Measurements from ENCODE around the gene ZNF83. TPM values are rescaled to one million over a fixed set of nuclear protein-coding genes. Genes with fewer than 3 reads are reported as not detected.
A peak's percentile ranks its signal among the peaks of the same experiment; 100 is the strongest.
"Not testable (repeated sequence)": the region's sequence is repeated elsewhere in the genome, so short reads cannot be mapped to it uniquely, and the experiment has no call there.

The ZNF83 gene
- 23.5 and 25.8 TPM in 2 replicates for total RNA-seq

- Mint-ChIP-seq H3K4me3 (peak within 1 kb of the TSS; percentile 93), H3K4me1 (ENCODE audit: low read depth) (peaks cover 26% of the 10 kb centered on the region), H3K27me3 (ENCODE audit: insufficient read depth) (no peaks in the 10 kb centered on the region), H3K9me3 (peaks cover 28% of the 10 kb centered on the region), H3K27ac (peak within 1 kb of the TSS; percentile 95), H3K36me3 (ENCODE audit: low read depth) (peaks cover 33% of the 10 kb centered on the region)
- intact Hi-C loops (cut with micrococcal nuclease): loop anchor here (1.0 to 2.0 kb wide), 19 partner anchors 37 to 793 kb away; partner anchors contain the start of genes ZNF160, ZNF320, ZNF468 and ZNF480
- peak; percentile 94 for DNase-seq (ENCODE audit: low spot score)
These were observed at the start of gene ZNF83 for GRCh38 chr19:52637718-52638585. ZNF83 (minus strand) TSS chr19:52638355.

- DNase-seq (ENCODE audit: low spot score): no peak
- no peaks in the 10 kb centered on the region for H3K27me3 Mint-ChIP-seq (ENCODE audit: insufficient read depth)
- no peak overlapping the region for H3K4me3 Mint-ChIP-seq
- intact Hi-C loops (cut with micrococcal nuclease): loop anchor here (5.0 kb wide), 1 partner anchor 745 kb away; the partner anchor contains the start of gene ZNF761
- peaks cover 33% of the 10 kb centered on the region for H3K4me1 Mint-ChIP-seq (ENCODE audit: low read depth)
- H3K27ac Mint-ChIP-seq: no peak overlapping the region
- H3K36me3 Mint-ChIP-seq (ENCODE audit: low read depth): peaks cover 30% of the 10 kb centered on the region
- peaks cover 4% of the 10 kb centered on the region for H3K9me3 Mint-ChIP-seq
These were observed 49.5 kb upstream of the ZNF83 start for GRCh38 chr19:52687684-52688083.

GRCh38 chr19:52685811-52686210, 47.7 kb upstream of the ZNF83 start:
- no peaks in the 10 kb centered on the region for H3K27me3 Mint-ChIP-seq (ENCODE audit: insufficient read depth)
- H3K36me3 Mint-ChIP-seq (ENCODE audit: low read depth): peaks cover 33% of the 10 kb centered on the region
- H3K27ac Mint-ChIP-seq: no peak overlapping the region
- peaks cover 24% of the 10 kb centered on the region for H3K4me1 Mint-ChIP-seq (ENCODE audit: low read depth)
- intact Hi-C loops (cut with micrococcal nuclease): loop anchor here (5.0 kb wide), 1 partner anchor 746 kb away; the partner anchor contains the start of gene ZNF761
- H3K4me3 Mint-ChIP-seq: no peak overlapping the region
- H3K9me3 Mint-ChIP-seq: peaks cover 5% of the 10 kb centered on the region
- no peak for DNase-seq (ENCODE audit: low spot score)

DNA sequence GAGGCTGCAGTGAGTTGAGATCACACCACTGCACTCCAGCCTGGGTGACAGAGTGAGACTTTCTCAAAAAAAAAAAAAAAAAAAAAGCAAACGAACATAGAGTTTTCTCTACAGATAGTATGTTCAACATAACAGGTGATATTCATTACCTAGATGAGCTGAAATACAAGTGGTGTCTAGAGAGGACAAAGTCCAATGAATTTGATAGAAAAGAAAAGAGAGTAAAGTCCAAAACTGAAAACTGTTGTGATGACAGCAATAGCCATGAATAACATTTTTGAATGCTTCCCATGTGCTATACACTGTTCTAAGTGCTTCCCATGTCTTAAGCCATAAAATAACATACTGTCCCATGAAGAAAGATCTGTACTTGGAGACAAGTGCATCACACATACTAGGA, 43.1 kb upstream of the ZNF83 start:
- Mint-ChIP-seq H3K36me3 (ENCODE audit: low read depth) (peaks cover 50% of the 10 kb centered on the region), H3K9me3 (peaks cover 20% of the 10 kb centered on the region)
- H3K4me3 Mint-ChIP-seq; intact Hi-C loops (cut with micrococcal nuclease); H3K4me1 Mint-ChIP-seq (ENCODE audit: low read depth); H3K27ac Mint-ChIP-seq; DNase-seq (ENCODE audit: low spot score); H3K27me3 Mint-ChIP-seq (ENCODE audit: insufficient read depth): not testable (repeated sequence)

GRCh38 chr19:52679598-52679997, 41.4 kb upstream of the ZNF83 start:
- Mint-ChIP-seq H3K4me1 (ENCODE audit: low read depth) (no peaks in the 10 kb centered on the region), H3K27ac (no peak overlapping the region), H3K4me3 (no peak overlapping the region), H3K9me3 (peaks cover 31% of the 10 kb centered on the region), H3K27me3 (ENCODE audit: insufficient read depth) (no peaks in the 10 kb centered on the region), H3K36me3 (ENCODE audit: low read depth) (peaks cover 53% of the 10 kb centered on the region)
- intact Hi-C loops (cut with micrococcal nuclease): no loop called here
- no peak for DNase-seq (ENCODE audit: low spot score)

DNA sequence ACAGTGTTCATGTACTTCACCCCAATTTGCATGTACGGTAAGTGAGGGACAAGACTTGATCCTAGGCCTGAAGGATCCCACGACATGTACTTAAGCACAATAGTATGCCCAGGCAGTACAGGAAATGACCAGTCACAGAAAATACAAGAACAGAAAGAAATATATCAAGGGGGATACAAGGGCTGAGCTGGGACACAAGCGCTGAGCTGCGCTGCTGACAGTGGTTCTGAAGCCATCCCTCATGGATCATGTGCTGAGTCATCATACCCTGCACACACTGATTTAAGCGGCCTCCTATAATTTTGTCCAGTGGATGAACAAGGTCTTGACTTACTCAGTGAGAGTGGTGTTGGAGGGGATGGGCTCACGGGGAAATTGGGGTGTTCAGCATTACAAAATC, 37.1 kb upstream of the ZNF83 start:
- DNase-seq (ENCODE audit: low spot score); H3K27ac Mint-ChIP-seq; H3K4me1 Mint-ChIP-seq (ENCODE audit: low read depth); intact Hi-C loops (cut with micrococcal nuclease); H3K27me3 Mint-ChIP-seq (ENCODE audit: insufficient read depth); H3K4me3 Mint-ChIP-seq: not testable (repeated sequence)
- H3K9me3 Mint-ChIP-seq: peaks cover 31% of the 10 kb centered on the region
- H3K36me3 Mint-ChIP-seq (ENCODE audit: low read depth): peaks cover 64% of the 10 kb centered on the region

DNA sequence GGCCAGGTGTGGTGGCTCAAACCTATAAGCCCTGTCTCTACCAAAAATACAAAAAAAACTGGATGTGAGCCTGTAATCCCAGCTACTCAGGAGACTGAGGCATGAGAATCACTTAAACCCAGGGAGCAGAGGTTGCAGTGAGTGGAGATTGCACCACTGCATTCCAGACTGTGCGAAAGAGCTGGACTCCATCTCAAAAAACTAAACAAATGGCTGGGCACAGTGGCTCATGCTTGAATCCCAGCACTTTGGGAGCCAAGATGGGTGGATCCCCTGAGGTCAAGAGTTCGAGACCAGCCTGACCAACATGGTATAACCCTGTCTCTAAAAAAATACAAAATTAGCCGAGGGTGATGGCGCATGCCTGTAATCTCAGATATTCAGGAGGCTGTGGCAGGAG, 34.9 kb upstream of the ZNF83 start:
- Mint-ChIP-seq H3K36me3 (ENCODE audit: low read depth) (peaks cover 63% of the 10 kb centered on the region), H3K4me1 (ENCODE audit: low read depth) (peaks cover 4% of the 10 kb centered on the region), H3K9me3 (peaks cover 33% of the 10 kb centered on the region), H3K27me3 (ENCODE audit: insufficient read depth) (no peaks in the 10 kb centered on the region), H3K4me3 (no peak overlapping the region), H3K27ac (no peak overlapping the region)
- no peak for DNase-seq (ENCODE audit: low spot score)
- intact Hi-C loops (cut with micrococcal nuclease): no loop called here

DNA sequence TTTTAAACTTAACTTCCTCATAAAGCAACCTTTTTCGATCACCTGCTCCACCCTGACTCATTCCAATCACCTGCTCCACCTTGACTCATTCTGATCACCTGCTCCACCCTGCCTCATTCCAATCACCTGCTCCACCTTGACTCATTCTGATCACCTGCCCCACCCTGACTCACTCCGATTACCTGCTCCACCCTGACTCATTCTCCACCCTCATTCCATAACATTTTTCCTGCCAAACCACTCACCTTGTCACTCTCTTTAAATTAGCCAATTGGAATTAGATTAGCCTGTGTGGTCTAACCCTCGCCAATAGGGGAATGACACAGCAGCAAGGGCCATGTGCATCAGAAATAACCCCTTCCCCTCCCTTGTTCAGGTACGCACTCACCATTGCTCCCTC, 31.9 kb upstream of the ZNF83 start:
- H3K4me1 Mint-ChIP-seq (ENCODE audit: low read depth): peaks cover 4% of the 10 kb centered on the region
- peaks cover 31% of the 10 kb centered on the region for H3K9me3 Mint-ChIP-seq
- H3K27ac Mint-ChIP-seq: no peak overlapping the region
- no peak for DNase-seq (ENCODE audit: low spot score)
- no peaks in the 10 kb centered on the region for H3K27me3 Mint-ChIP-seq (ENCODE audit: insufficient read depth)
- intact Hi-C loops (cut with micrococcal nuclease): no loop called here
- peaks cover 64% of the 10 kb centered on the region for H3K36me3 Mint-ChIP-seq (ENCODE audit: low read depth)
- no peak overlapping the region for H3K4me3 Mint-ChIP-seq

- no peak overlapping the region for H3K4me3 Mint-ChIP-seq
- H3K4me1 Mint-ChIP-seq (ENCODE audit: low read depth): peaks cover 4% of the 10 kb centered on the region
- intact Hi-C loops (cut with micrococcal nuclease): no loop called here
- DNase-seq (ENCODE audit: low spot score): no peak
- no peak overlapping the region for H3K27ac Mint-ChIP-seq
- peaks cover 65% of the 10 kb centered on the region for H3K36me3 Mint-ChIP-seq (ENCODE audit: low read depth)
- H3K9me3 Mint-ChIP-seq: peaks cover 27% of the 10 kb centered on the region
- no peaks in the 10 kb centered on the region for H3K27me3 Mint-ChIP-seq (ENCODE audit: insufficient read depth)
These were observed 31.4 kb upstream of the ZNF83 start for GRCh38 chr19:52669586-52669985.

DNA sequence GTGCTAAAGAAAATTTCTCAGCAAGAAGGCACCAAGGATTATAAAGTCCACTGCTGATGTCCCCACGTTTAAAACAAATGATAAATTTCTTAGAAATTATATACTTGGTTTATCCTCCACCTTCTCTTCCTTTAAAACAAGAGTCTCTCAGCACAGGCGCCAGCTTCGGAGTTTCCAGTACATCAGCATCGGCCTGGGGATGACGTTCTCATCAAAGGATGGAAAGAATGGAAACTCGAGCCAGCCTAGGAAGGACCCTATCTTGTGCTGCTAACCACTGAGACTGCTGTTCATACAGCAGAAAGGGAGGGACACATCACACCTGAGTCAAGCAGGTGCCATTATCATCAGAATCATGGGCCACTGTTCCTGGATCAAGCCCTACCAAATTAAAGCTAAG, 29.8 kb upstream of the ZNF83 start:
- no peaks in the 10 kb centered on the region for H3K4me1 Mint-ChIP-seq (ENCODE audit: low read depth)
- peaks cover 63% of the 10 kb centered on the region for H3K36me3 Mint-ChIP-seq (ENCODE audit: low read depth)
- DNase-seq (ENCODE audit: low spot score): no peak
- H3K4me3 Mint-ChIP-seq: no peak overlapping the region
- H3K27ac Mint-ChIP-seq: no peak overlapping the region
- intact Hi-C loops (cut with micrococcal nuclease): no loop called here
- no peaks in the 10 kb centered on the region for H3K27me3 Mint-ChIP-seq (ENCODE audit: insufficient read depth)
- H3K9me3 Mint-ChIP-seq: peaks cover 27% of the 10 kb centered on the region

DNA sequence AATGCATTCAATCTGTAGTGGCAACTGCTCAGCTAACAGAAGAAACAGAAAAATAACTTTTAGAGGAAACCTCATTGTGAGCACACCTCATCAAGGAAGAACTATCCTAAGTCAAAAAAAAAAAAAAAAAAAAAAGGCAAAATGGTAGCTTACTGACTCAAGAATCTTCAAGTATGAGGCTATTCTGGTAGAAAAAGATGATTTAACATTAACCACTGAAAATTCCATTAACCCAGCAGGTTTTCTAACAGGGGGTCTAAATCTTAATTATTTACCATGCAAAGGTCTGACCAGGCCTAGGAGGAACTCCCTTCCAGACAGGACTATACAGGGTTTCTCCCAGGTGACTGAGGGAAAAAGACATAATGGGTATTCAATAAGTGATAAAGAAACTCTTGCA, 28.4 kb upstream of the ZNF83 start:
- no peaks in the 10 kb centered on the region for H3K27me3 Mint-ChIP-seq (ENCODE audit: insufficient read depth)
- no peak overlapping the region for H3K4me3 Mint-ChIP-seq
- intact Hi-C loops (cut with micrococcal nuclease): no loop called here
- no peak for DNase-seq (ENCODE audit: low spot score)
- H3K9me3 Mint-ChIP-seq: peaks cover 34% of the 10 kb centered on the region
- no peak overlapping the region for H3K27ac Mint-ChIP-seq
- no peaks in the 10 kb centered on the region for H3K4me1 Mint-ChIP-seq (ENCODE audit: low read depth)
- peaks cover 67% of the 10 kb centered on the region for H3K36me3 Mint-ChIP-seq (ENCODE audit: low read depth)

DNA sequence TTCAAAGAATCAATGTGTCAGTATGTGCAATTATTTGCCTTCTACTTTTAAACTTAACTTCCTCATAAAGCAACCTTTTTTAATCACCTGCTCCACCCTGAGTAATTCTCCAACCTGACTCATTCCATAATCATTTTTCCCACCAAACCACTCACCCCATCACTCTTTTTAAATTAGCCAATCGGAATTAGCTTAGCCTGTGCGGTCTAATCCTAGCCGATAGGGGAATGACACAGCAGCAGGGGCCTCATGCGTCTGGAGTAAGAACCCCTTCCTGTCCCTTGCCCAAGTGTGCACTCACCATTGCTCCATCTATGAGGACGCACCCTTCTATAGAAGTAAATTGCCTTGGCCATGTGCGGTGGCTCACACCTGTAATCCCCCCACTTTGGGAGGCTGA, 27.4 kb upstream of the ZNF83 start:
- no peaks in the 10 kb centered on the region for H3K27me3 Mint-ChIP-seq (ENCODE audit: insufficient read depth)
- H3K4me1 Mint-ChIP-seq (ENCODE audit: low read depth): no peaks in the 10 kb centered on the region
- no peak overlapping the region for H3K4me3 Mint-ChIP-seq
- peaks cover 40% of the 10 kb centered on the region for H3K9me3 Mint-ChIP-seq
- H3K36me3 Mint-ChIP-seq (ENCODE audit: low read depth): peaks cover 67% of the 10 kb centered on the region
- intact Hi-C loops (cut with micrococcal nuclease): no loop called here
- no peak overlapping the region for H3K27ac Mint-ChIP-seq
- no peak for DNase-seq (ENCODE audit: low spot score)

DNA sequence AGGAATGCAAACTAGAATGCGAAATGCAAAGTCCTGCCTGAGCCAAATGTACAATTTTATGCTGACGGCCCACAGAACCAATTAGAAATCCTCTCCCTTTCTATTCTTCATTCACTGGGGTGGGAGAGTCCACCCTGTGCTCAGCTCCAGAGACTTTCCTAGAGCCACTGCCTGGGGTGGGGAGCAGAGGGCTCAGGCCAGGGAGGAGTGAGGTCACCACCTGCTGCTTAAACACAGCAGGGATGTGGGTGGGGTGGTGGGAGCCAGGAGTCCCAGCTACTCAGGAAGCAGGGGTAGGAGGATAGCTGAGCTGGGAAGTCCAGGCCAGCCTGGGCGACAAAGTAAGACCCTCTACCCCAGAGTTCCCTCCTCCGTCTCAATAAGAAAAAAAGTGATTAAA, 26.9 kb upstream of the ZNF83 start:
- DNase-seq (ENCODE audit: low spot score): no peak
- intact Hi-C loops (cut with micrococcal nuclease): no loop called here
- Mint-ChIP-seq H3K9me3 (peaks cover 42% of the 10 kb centered on the region), H3K36me3 (ENCODE audit: low read depth) (peaks cover 69% of the 10 kb centered on the region), H3K4me1 (ENCODE audit: low read depth) (no peaks in the 10 kb centered on the region), H3K27me3 (ENCODE audit: insufficient read depth) (no peaks in the 10 kb centered on the region), H3K27ac (no peak overlapping the region), H3K4me3 (no peak overlapping the region)

Data from activated T-helper 1 cell treated with anti-CD3 and anti-CD28 coated beads, Interleukin-12 subunit alpha, Interleukin-12 subunit beta, Interleukin-2, Interleukin-4 antibody, amounts not matched to agents 30 ng/mL and 10 ng/mL and 1 ng/mL, durations not matched to agents 14 hours and 24 hours and 36 hours (primary cell).